ENCODE data around the gene RNF44. TPM values are rescaled to one million over a fixed set of nuclear protein-coding genes. Genes with fewer than 3 reads are reported as not detected.

The RNF44 gene
- total RNA-seq, 1 experiment from 2014 or later: 19.2 TPM

DNA sequence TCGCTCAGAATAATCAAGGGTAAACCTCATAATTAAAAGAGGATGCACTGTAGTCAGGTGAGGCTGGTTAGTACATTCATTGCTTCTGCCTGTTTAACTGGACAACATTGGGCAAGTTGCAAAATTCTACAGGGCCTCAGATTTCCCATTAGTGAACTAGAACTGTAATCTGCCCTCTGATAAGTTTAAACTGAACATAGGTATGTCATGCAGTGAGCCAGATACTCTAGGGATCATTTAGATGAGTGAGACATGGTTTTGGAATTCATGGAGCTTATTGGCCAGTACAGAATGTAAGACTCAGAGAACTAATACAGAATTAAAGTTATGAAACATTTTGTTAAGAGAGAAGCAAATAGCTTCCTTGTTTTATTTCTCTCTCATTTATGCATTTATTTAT lies 35.9 kb downstream of the RNF44 start:
- Histone ChIP-seq H3K9ac (ENCODE audit: low read length) (no peak overlapping the region), H3K4me3 (ENCODE audit: low read length) (no peak overlapping the region), H3K27ac (ENCODE audit: low read length) (no peak overlapping the region), H3K9me3 (ENCODE audit: low read length) (no peaks in the 10 kb centered on the region), H3K27me3 (ENCODE audit: low read length) (no peaks in the 10 kb centered on the region), H3K4me2 (ENCODE audit: low read length) (no peak overlapping the region), H3K36me3 (ENCODE audit: low read depth, low read length) (peaks cover 53% of the 10 kb centered on the region), H3K9me2 (replicated peaks; ENCODE audit: low read length) (no peaks in the 10 kb centered on the region), H3K79me2 (ENCODE audit: low read length) (no peaks in the 10 kb centered on the region), H4K20me1 (ENCODE audit: low read length) (no peaks in the 10 kb centered on the region), H2AFZ (ENCODE audit: low read length) (no peak overlapping the region), H3F3A (ENCODE audit: low read length, unreplicated experiment) (peaks cover 7% of the 10 kb centered on the region), H3K4me1 (ENCODE audit: insufficient read depth, low read length) (peaks cover 18% of the 10 kb centered on the region)
- peak; percentile 42 for DNase-seq
- TF ChIP-seq EZH2 (IDR thresholded peaks at IDR 0.05; ENCODE audit: low read length, unreplicated experiment) (no peak), EZH2phosphoT487 (IDR thresholded peaks at IDR 0.05; ENCODE audit: borderline replicate concordance, low read length) (no peak)
- TF ChIP-seq, protein P1, sequence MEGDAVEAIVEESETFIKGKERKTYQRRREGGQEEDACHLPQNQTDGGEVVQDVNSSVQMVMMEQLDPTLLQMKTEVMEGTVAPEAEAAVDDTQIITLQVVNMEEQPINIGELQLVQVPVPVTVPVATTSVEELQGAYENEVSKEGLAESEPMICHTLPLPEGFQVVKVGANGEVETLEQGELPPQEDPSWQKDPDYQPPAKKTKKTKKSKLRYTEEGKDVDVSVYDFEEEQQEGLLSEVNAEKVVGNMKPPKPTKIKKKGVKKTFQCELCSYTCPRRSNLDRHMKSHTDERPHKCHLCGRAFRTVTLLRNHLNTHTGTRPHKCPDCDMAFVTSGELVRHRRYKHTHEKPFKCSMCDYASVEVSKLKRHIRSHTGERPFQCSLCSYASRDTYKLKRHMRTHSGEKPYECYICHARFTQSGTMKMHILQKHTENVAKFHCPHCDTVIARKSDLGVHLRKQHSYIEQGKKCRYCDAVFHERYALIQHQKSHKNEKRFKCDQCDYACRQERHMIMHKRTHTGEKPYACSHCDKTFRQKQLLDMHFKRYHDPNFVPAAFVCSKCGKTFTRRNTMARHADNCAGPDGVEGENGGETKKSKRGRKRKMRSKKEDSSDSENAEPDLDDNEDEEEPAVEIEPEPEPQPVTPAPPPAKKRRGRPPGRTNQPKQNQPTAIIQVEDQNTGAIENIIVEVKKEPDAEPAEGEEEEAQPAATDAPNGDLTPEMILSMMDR (conservative IDR thresholded peaks at IDR 0.05; ENCODE audit: low read depth, low read length): no peak
- BruUV-seq (replicated peaks): no TSS peak
- CTCF ChIA-PET: no interaction called here
- POLR2A ChIA-PET (ENCODE audit: unreplicated experiment): no interaction called here
- intact Hi-C loops (cut with micrococcal nuclease): no loop called here
- ATAC-seq: peak; percentile 17; the same call in 1 of the 2 replicates

DNA sequence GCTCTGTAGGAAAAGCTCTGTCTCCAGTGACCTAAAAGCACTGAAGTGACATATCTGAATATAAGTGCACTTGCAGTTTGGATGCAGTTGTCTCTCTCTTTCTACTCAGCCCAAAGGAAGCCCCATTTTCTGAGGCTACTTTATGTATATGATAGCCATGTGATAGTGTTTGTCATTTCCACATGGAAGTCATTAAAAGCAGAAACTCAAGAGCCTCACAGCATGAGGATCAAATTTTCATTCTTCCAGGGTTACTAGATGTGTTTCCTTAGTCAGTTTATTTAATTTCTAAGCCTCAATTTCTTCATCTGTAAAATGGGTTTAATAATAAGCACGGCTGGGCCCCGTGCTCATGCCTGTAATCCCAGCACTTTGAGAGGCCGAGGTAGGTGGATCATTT lies 36.7 kb downstream of the RNF44 start:
- intact Hi-C loops (cut with micrococcal nuclease): no loop called here
- BruUV-seq (replicated peaks): no TSS peak

DNA sequence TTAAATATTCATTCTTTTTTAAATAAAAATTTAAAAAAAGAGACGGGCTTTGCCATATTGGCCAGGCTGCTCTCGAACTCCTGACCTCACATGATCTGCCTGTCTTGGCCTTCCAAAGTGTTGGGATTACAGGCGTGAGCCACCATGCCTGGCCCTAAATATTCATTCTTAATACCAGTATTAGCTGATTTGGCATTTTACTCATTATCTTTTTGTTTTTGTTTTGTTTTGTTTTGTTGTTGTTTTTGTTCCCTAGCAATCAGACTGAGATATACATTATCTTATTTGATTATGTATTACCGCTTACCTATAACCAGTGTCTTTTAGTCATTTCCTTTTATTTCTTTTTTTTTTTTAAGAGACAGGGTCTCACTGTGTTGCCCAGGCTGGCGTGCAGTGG lies 37.9 kb downstream of the RNF44 start:
- Histone ChIP-seq H3K9me3 (ENCODE audit: low read length) (no peaks in the 10 kb centered on the region), H3F3A (ENCODE audit: low read length, unreplicated experiment) (peaks cover 7% of the 10 kb centered on the region), H4K20me1 (ENCODE audit: low read length) (no peaks in the 10 kb centered on the region), H3K79me2 (ENCODE audit: low read length) (no peaks in the 10 kb centered on the region), H3K36me3 (ENCODE audit: low read depth, low read length) (peaks cover 61% of the 10 kb centered on the region), H3K4me2 (ENCODE audit: low read length) (no peak overlapping the region), H3K4me3 (ENCODE audit: low read length) (no peak overlapping the region), H3K9me2 (replicated peaks; ENCODE audit: low read length) (no peaks in the 10 kb centered on the region), H3K27ac (ENCODE audit: low read length) (no peak overlapping the region), H3K4me1 (ENCODE audit: insufficient read depth, low read length) (peaks cover 18% of the 10 kb centered on the region), H3K9ac (ENCODE audit: low read length) (no peak overlapping the region), H3K27me3 (ENCODE audit: low read length) (no peaks in the 10 kb centered on the region), H2AFZ (ENCODE audit: low read length) (no peak overlapping the region)
- ATAC-seq (no peak), DNase-seq (no peak)
- ChIA-PET CTCF (no interaction called here), POLR2A (ENCODE audit: unreplicated experiment) (no interaction called here)
- TF ChIP-seq EZH2 (IDR thresholded peaks at IDR 0.05; ENCODE audit: low read length, unreplicated experiment) (no peak), EZH2phosphoT487 (IDR thresholded peaks at IDR 0.05; ENCODE audit: borderline replicate concordance, low read length) (no peak)
- TF ChIP-seq, protein P1 (conservative IDR thresholded peaks at IDR 0.05; ENCODE audit: low read depth, low read length): no peak
- BruUV-seq (replicated peaks): no TSS peak
- intact Hi-C loops (cut with micrococcal nuclease): no loop called here

More for the DNA sequence above, 36.7 kb downstream of the RNF44 start:
- Histone ChIP-seq H4K20me1 (ENCODE audit: low read length) (no peaks in the 10 kb centered on the region), H2AFZ (ENCODE audit: low read length) (no peak overlapping the region), H3K9ac (ENCODE audit: low read length) (no peak overlapping the region), H3K27me3 (ENCODE audit: low read length) (no peaks in the 10 kb centered on the region), H3F3A (ENCODE audit: low read length, unreplicated experiment) (peaks cover 7% of the 10 kb centered on the region), H3K9me2 (replicated peaks; ENCODE audit: low read length) (no peaks in the 10 kb centered on the region), H3K4me3 (ENCODE audit: low read length) (no peak overlapping the region), H3K4me2 (ENCODE audit: low read length) (no peak overlapping the region), H3K27ac (ENCODE audit: low read length) (no peak overlapping the region), H3K36me3 (ENCODE audit: low read depth, low read length) (peaks cover 59% of the 10 kb centered on the region), H3K79me2 (ENCODE audit: low read length) (no peaks in the 10 kb centered on the region), H3K9me3 (ENCODE audit: low read length) (no peaks in the 10 kb centered on the region), H3K4me1 (ENCODE audit: insufficient read depth, low read length) (peaks cover 18% of the 10 kb centered on the region)
- ChIA-PET CTCF (no interaction called here), POLR2A (ENCODE audit: unreplicated experiment) (no interaction called here)
- ATAC-seq: no peak
- TF ChIP-seq EZH2 (IDR thresholded peaks at IDR 0.05; ENCODE audit: low read length, unreplicated experiment) (no peak), EZH2phosphoT487 (IDR thresholded peaks at IDR 0.05; ENCODE audit: borderline replicate concordance, low read length) (no peak)
- TF ChIP-seq, protein P1 (conservative IDR thresholded peaks at IDR 0.05; ENCODE audit: low read depth, low read length): no peak
- DNase-seq: no peak

Measured in PC-3 (cell line).